Pancreas (tissue), 10 donors: ENCODE results near the gene SLCO3A1. TPM values are rescaled to one million over a fixed set of nuclear protein-coding genes. Genes with fewer than 3 reads are reported as not detected.

Experiments used
- ATAC-seq, 4 donors: fragments of 200-7000 bp; cut with Tn5 transposase; one replicate each; pipeline versions ENCODE4 v1.8.0 to v1.9.1; 2020; ENCODE audit warnings: mild to moderate bottlenecking in 4 of 4, moderate library complexity in 4 of 4
- DNase-seq, 6 donors: peaks; one replicate each; pipeline ENCODE4 v3.0.0-alpha.2; 2020
- FAIRE-seq: peaks from 2 replicates; lab custom pipeline; 2012; peaks lifted over from hg19 to GRCh38; lab: Jason Lieb, UNC
- H3K27ac ChIP-seq, 4 donors: fragments of 200-600 bp; sonication (generic); 1 replicate in 3 of 4; 2 replicates in 1 of 4; pipeline versions ENCODE4 v1.5.0 to v1.8.0; 2020
- H3K27me3 ChIP-seq, 4 donors: fragments of 200-600 bp; one replicate each; pipeline ENCODE4 v1.8.0; 2021
- H3K36me3 ChIP-seq, 3 donors: fragments of 200-600 bp; sonication (generic) in 1 of 3; one replicate each; pipeline versions ENCODE4 v1.5.0 to v1.8.0; 2020 to 2021
- H3K4me1 ChIP-seq, 3 donors: fragments of 200-600 bp; one replicate each; pipeline ENCODE4 v1.8.0; 2021
- H3K4me3 ChIP-seq, 4 donors: fragments of 200-600 bp; sonication (generic) in 2 of 4; one replicate each; pipeline versions ENCODE4 v1.5.0 to v1.8.0; 2020 to 2021
- H3K9me3 ChIP-seq, 4 donors: fragments of 200-600 bp; one replicate each; pipeline ENCODE4 v1.8.0; 2021
- CTCF ChIP-seq, 4 donors: fragments of 200-600 bp; sonication (generic) in 3 of 4; IDR thresholded peaks; one replicate each; pipeline versions ENCODE4 v1.5.0 to v1.8.0; 2021; ENCODE audit warnings: antibody characterized with exemption in 4 of 4
- WGBS, 2 donors: extraction: QIAGEN DNeasy Blood & Tissue Kit; methylation state at CpG; one replicate each; pipeline ENCODE4 v1.1.7; 2013; 5-methylcytosine and 5-hydroxymethylcytosine counted together
- intact Hi-C, 3 donors: fragments of 100-400 bp; cut with DNase I; formaldehyde crosslinking; loops; one replicate each; pipeline versions ENCODE4 v1.11.1 to v1.14.2; 2022
- polyA plus RNA-seq, 2 donors: library from polyadenylated mRNA; stranded (reverse); fragments of 200-250 nt; gene quantifications; one replicate each; pipeline ENCODE4 v1.2.3, GENCODE V29; 2013
- total RNA-seq, 6 donors: library from RNA; stranded (reverse); fragmentation: NEBNext Ultra II Directional in 4 of 6; extraction: Animal tissue kit (Norgen Biotek cat#: 25700) in 4 of 6; gene quantifications; one replicate each; pipeline versions ENCODE4 v1.2.1 to v1.2.4, GENCODE V29; 2021 to 2023
- donor health status: healthy with polysubstance abuse.
- donor health status: DM: no; HTN: no; CAD: no; lungs with moderate emphysema.
- donor health status: DM: no; HTN: no; CAD: no.
- donor health status: control.
- donor health status: control.
- donor health status: Bipolar disorder and iron deficiency.
- donor health status: DM: yes; HTN: yes; CAD: no.
- donor health status: DM: no; HTN: no; CAD: no.
- donor health status: DM: no; HTN: no; CAD: no.
- donor health status: DM: yes; HTN: yes; CAD: no.

Gene SLCO3A1
- total RNA-seq (10 to 100 TPM in 1 of 6 donors, 1 to 10 TPM in 5; 3.4 to 15.5 (median 4.2) TPM), polyA plus RNA-seq (1 to 10 TPM; 8.6 to 9.4 TPM)

GRCh38 chr15:91853511-91853947 lies at the start of gene SLCO3A1:
Gene SLCO3A1 (plus strand): TSS chr15:91853708.
- 0 to 1% methylated on average over 12 to 67 of the region's 67 CpGs for WGBS, 2 donors
- H3K4me3 ChIP-seq = peak within 1 kb of the TSS; percentile 38 to 69 (median 53)
- H3K9me3 ChIP-seq = no peaks in the 10 kb centered on the region
- H3K36me3 ChIP-seq = no peaks in the 10 kb centered on the region
- no peak for FAIRE-seq
- TF ChIP-seq CTCF (IDR thresholded peaks at IDR 0.05) = no peak
- no peaks in the 10 kb centered on the region for H3K27me3 ChIP-seq
- peaks cover 0 to 6% (median 5%) of the 10 kb centered on the region in 3 donors for H3K4me1 ChIP-seq
- peak; percentile 45 to 68 (median 52) for ATAC-seq
- peak within 1 kb of the TSS; percentile 22 to 85 (median 76) for H3K27ac ChIP-seq
- intact Hi-C loops = no loop called here
- DNase-seq = peak; percentile 44 to 85 (median 70)

GRCh38 chr15:91807122-91807521 lies 46.4 kb upstream of the SLCO3A1 start:
- no peak for DNase-seq
- TF ChIP-seq CTCF (IDR thresholded peaks at IDR 0.05) = no peak
- Histone ChIP-seq H3K27me3 (no peaks in the 10 kb centered on the region), H3K27ac (no peak overlapping the region), H3K36me3 (no peaks in the 10 kb centered on the region), H3K9me3 (no peaks in the 10 kb centered on the region), H3K4me3 (no peak overlapping the region), H3K4me1 (no peaks in the 10 kb centered on the region)
- intact Hi-C loops = no loop called here
- WGBS, 2 donors = 58 to 65% methylated on average over 6 of the region's 6 CpGs
- no peak for ATAC-seq
- FAIRE-seq = no peak

GRCh38 chr15:91813924-91814323 lies 39.6 kb upstream of the SLCO3A1 start:
- intact Hi-C loops = no loop called here
- ATAC-seq (no peak), DNase-seq (no peak), FAIRE-seq (no peak)
- TF ChIP-seq CTCF (IDR thresholded peaks at IDR 0.05) = no peak
- Histone ChIP-seq H3K4me3 (no peak overlapping the region), H3K9me3 (no peaks in the 10 kb centered on the region), H3K36me3 (no peaks in the 10 kb centered on the region), H3K4me1 (no peaks in the 10 kb centered on the region), H3K27me3 (no peaks in the 10 kb centered on the region), H3K27ac (no peak overlapping the region)
- WGBS, 2 donors = 83 to 91% methylated on average over 2 of the region's 2 CpGs

GRCh38 chr15:91816942-91817341 lies 36.6 kb upstream of the SLCO3A1 start:
- Histone ChIP-seq H3K4me1 (no peaks in the 10 kb centered on the region), H3K27ac (no peak overlapping the region), H3K27me3 (no peaks in the 10 kb centered on the region), H3K9me3 (no peaks in the 10 kb centered on the region), H3K4me3 (no peak overlapping the region), H3K36me3 (no peaks in the 10 kb centered on the region)
- ATAC-seq (no peak), DNase-seq (no peak), FAIRE-seq (no peak)
- intact Hi-C loops = no loop called here
- WGBS, 2 donors = 67 to 76% methylated on average over 3 of the region's 3 CpGs
- no peak for TF ChIP-seq CTCF (IDR thresholded peaks at IDR 0.05)

GRCh38 chr15:91821458-91821857 lies 32.0 kb upstream of the SLCO3A1 start:
- no peak for TF ChIP-seq CTCF (IDR thresholded peaks at IDR 0.05)
- DNase-seq (no peak), ATAC-seq (no peak), FAIRE-seq (no peak)
- intact Hi-C loops = no loop called here
- no peak overlapping the region for H3K4me3 ChIP-seq
- no peaks in the 10 kb centered on the region for H3K27me3 ChIP-seq
- 66 to 71% methylated on average over 5 of the region's 5 CpGs for WGBS, 2 donors
- no peaks in the 10 kb centered on the region for H3K9me3 ChIP-seq
- no peaks in the 10 kb centered on the region for H3K4me1 ChIP-seq
- H3K27ac ChIP-seq = no peak overlapping the region
- H3K36me3 ChIP-seq = no peaks in the 10 kb centered on the region
